HUES6 (cell line): ENCODE results near the gene SUGT1.
"Not testable (repeated sequence)": the region's sequence is repeated elsewhere in the genome, so short reads cannot be mapped to it uniquely, and the experiment has no call there.

Experiments used
- H3K27ac ChIP-seq: 2 replicates; pipeline ENCODE4 v1.7.0; 2013; ENCODE audit warnings: low read depth, mild to moderate bottlenecking, low read length, inconsistent platforms
- H3K27me3 ChIP-seq: 2 replicates; pipeline ENCODE4 v1.6.1; 2013; ENCODE audit warnings: low read length; ENCODE audit not compliant: control insufficient read depth, insufficient read depth
- H3K36me3 ChIP-seq: 2 replicates; pipeline ENCODE4 v1.6.1; 2013; ENCODE audit warnings: low read length; ENCODE audit not compliant: control insufficient read depth, insufficient read depth
- H3K4me1 ChIP-seq: 2 replicates; pipeline ENCODE4 v1.6.1; 2013; ENCODE audit warnings: low read length; ENCODE audit not compliant: control insufficient read depth, insufficient read depth
- H3K4me3 ChIP-seq: 2 replicates; pipeline ENCODE4 v1.5.1; 2013; ENCODE audit warnings: low read depth, low read length
- H3K9ac ChIP-seq: one replicate; pipeline ENCODE4 v1.6.1; 2013; ENCODE audit warnings: mild to moderate bottlenecking, low read length
- H3K9me3 ChIP-seq: 2 replicates; pipeline ENCODE4 v1.6.1; 2013; ENCODE audit warnings: low read depth, low read length; ENCODE audit not compliant: control insufficient read depth, insufficient read depth

The SUGT1 gene

DNA sequence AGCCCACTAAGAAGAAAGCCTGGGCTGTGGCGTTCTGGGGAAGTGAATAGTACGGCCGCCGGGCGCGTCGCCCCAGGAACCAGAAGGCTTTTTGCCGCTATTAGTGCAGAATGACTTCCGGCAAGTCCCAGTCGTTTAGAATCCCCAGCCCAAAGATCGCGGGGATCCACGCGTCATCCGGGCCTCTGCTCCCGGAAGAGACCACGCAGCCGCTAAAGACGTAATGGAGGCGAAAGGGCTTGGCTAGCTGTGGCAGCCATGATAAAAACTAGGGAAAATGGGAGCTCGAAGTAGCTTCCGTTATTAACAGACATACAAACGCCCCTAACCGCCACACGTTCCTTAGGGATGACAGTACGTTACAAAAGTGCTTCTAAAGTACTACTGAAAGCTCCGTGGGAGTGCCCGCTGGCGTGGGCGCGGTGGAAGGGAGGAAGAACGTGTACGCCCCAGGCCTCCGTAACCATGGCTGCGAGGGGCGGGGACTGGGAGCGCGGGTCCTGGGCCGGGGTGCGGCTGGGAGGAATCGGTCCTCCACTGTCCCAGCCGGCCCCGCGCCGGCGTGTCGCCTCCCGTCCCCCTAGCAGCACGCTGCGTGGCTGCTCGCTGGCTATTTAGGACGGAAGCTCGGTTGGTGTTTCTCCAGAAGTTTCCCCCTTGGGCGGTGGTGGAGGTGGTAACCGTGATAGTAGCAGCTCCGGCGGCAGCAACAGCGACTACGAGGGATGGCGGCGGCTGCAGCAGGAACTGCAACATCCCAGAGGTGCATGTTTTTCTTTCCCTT lies at the start of gene SUGT1:
TSS of gene SUGT1 (plus strand) at position 641 of the 784 bp plus-strand sequence. CDS start at position 726, 85 bp downstream.
- Histone ChIP-seq H3K27ac (peak within 1 kb of the TSS; percentile 97), H3K27me3 (no peaks in the 10 kb centered on the region), H3K36me3 (peaks cover 32% of the 10 kb centered on the region), H3K9me3 (no peaks in the 10 kb centered on the region), H3K4me1 (peaks cover 2% of the 10 kb centered on the region; the same call in 1 of the 2 replicates), H3K4me3 (peak within 1 kb of the TSS; percentile 80), H3K9ac (peak within 1 kb of the TSS; percentile 97)

DNA sequence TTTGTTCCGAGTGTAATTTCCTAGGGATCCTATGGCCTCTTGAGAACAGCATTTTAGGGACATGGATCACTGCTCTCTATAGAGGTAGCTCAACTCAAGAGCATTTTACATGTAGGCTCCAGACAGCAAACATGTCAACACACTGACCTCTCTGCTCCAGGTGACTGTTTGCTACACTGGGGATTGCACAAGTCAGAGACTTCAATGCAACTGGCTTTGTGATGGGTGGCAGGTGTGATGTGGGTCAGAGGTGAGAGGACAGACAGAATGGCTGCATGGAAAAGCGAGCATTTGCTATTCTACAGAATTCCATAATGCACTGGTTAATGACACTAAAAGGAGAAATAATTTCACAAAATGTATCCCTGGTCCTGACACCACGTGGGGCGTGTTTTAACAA lies 49.3 kb upstream of the SUGT1 start:
- H3K4me3 ChIP-seq, H3K36me3 ChIP-seq, H3K9me3 ChIP-seq, H3K27me3 ChIP-seq, H3K27ac ChIP-seq, H3K4me1 ChIP-seq, H3K9ac ChIP-seq: not testable (repeated sequence)

- H3K36me3 ChIP-seq, H3K27me3 ChIP-seq, H3K4me1 ChIP-seq, H3K9me3 ChIP-seq, H3K9ac ChIP-seq, H3K4me3 ChIP-seq, H3K27ac ChIP-seq: not testable (repeated sequence)
Measured at GRCh38 chr13:52606126-52606525, 46.5 kb upstream of the SUGT1 start.

- H3K27me3 ChIP-seq, H3K4me3 ChIP-seq, H3K9ac ChIP-seq, H3K4me1 ChIP-seq, H3K9me3 ChIP-seq, H3K36me3 ChIP-seq, H3K27ac ChIP-seq: not testable (repeated sequence)
Measured at GRCh38 chr13:52606795-52607194, 45.8 kb upstream of the SUGT1 start.

DNA sequence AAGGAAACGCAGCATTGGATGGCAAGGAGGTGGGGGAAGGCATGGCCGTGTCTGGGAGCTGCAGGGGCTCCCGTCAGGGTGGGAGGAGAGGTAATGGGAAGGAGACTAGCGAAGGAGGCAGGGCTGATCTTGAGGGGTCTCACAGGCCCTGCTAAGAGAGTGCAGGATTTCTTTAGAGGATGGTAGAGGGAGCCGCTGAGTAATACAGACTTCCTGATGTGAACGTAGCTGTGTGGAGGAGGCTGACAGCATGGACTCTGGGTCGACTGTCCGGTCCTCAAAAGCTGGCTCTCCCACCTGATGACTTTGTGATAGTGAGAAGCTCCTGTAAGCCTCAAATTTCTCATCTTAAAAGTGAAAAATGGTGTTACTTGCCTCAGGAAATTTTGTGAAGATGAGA lies 44.5 kb upstream of the SUGT1 start:
- H3K9me3 ChIP-seq, H3K36me3 ChIP-seq, H3K27me3 ChIP-seq, H3K4me3 ChIP-seq, H3K4me1 ChIP-seq, H3K27ac ChIP-seq, H3K9ac ChIP-seq: not testable (repeated sequence)

DNA sequence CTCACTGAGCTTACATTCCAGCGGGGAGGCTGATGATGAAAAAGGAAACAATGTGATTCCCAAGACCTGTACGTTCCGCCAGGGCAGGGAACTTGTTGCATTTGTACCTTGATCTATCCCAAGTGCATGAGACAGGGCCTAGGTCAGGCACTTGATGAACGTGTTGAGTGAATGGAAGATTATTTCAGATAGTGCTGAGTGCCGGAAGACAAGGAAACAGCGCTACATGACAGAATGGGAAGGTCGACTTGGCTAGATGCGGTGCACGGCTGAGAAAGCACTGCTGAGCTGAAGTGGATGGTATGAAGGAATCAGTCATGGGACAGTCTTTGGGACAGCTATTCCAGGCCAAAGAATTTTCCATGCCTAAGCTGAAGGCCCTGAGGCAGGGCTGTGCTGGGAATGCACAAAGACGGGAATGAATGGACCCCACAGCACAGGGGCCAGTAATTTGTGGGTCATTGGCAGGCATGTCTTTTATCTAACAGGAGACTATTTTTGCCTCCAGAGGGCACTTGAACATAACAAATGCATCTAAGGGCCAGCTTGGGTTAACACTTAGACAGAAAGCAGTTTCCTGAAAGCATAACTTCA lies 43.5 kb upstream of the SUGT1 start:
- not testable (repeated sequence) for H3K4me1 ChIP-seq, H3K27ac ChIP-seq, H3K36me3 ChIP-seq, H3K27me3 ChIP-seq, H3K9me3 ChIP-seq, H3K9ac ChIP-seq, H3K4me3 ChIP-seq

DNA sequence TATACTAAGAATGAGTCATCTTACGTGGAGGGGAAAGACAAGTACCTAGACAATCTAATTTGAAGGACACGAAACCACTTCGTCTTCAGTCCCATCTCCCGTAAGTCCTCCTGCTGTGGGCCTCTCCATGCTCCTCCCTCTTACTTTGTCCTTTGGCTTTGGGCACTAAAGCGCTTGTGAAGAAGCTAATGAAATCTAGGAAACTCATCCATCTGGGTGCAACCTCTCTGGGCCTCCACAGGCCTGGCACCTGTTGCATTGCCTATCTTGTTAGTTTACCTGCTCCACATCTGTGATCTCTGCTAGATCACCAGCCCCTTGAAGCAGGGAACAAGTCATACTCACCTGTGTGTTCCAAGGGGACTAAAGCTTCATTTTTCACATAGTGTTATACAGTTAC lies 42.5 kb upstream of the SUGT1 start:
- H3K27me3 ChIP-seq, H3K9ac ChIP-seq, H3K4me3 ChIP-seq, H3K27ac ChIP-seq, H3K36me3 ChIP-seq, H3K4me1 ChIP-seq, H3K9me3 ChIP-seq: not testable (repeated sequence)

DNA sequence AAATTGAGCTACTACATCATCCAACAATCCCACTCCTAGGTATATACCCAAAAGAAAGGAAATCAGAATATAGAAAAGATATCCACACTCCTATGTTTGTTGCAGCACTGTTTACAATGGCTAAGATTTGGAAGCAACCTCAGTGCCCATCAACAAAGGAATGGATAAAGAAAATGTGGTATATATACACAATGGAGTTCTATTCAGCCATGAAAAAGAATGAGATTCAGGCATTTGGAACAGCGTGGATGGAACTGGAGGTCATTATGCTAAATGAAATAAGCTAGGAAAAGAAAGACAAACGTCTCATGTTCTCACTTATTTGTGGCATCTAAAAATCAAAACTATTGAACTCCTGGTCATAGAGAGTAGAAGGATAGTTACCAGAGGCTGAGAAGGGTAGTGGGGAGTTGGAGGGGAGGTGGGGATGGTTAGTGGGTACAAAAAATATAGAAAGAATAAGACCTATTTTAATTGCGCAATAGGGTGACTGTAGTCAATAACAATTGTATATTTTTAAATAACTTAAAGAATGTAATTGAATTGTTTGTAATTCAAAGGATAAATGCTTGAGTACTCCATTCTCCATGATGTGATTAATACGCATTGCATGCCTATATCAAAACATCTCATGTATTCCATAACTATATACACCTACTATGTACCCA lies 37.4 kb upstream of the SUGT1 start:
- Histone ChIP-seq H3K27me3 (no peaks in the 10 kb centered on the region), H3K27ac (no peak overlapping the region), H3K9me3 (no peaks in the 10 kb centered on the region), H3K36me3 (no peaks in the 10 kb centered on the region), H3K4me1 (no peaks in the 10 kb centered on the region), H3K4me3 (no peak overlapping the region), H3K9ac (no peak overlapping the region)

GRCh38 chr13:52615812-52616211 lies 36.8 kb upstream of the SUGT1 start:
- H3K4me1 ChIP-seq, result no peaks in the 10 kb centered on the region
- no peaks in the 10 kb centered on the region for H3K9me3 ChIP-seq
- H3K27me3 ChIP-seq, result no peaks in the 10 kb centered on the region
- H3K36me3 ChIP-seq, result no peaks in the 10 kb centered on the region
- no peak overlapping the region for H3K4me3 ChIP-seq
- H3K9ac ChIP-seq, result no peak overlapping the region
- no peak overlapping the region for H3K27ac ChIP-seq

DNA sequence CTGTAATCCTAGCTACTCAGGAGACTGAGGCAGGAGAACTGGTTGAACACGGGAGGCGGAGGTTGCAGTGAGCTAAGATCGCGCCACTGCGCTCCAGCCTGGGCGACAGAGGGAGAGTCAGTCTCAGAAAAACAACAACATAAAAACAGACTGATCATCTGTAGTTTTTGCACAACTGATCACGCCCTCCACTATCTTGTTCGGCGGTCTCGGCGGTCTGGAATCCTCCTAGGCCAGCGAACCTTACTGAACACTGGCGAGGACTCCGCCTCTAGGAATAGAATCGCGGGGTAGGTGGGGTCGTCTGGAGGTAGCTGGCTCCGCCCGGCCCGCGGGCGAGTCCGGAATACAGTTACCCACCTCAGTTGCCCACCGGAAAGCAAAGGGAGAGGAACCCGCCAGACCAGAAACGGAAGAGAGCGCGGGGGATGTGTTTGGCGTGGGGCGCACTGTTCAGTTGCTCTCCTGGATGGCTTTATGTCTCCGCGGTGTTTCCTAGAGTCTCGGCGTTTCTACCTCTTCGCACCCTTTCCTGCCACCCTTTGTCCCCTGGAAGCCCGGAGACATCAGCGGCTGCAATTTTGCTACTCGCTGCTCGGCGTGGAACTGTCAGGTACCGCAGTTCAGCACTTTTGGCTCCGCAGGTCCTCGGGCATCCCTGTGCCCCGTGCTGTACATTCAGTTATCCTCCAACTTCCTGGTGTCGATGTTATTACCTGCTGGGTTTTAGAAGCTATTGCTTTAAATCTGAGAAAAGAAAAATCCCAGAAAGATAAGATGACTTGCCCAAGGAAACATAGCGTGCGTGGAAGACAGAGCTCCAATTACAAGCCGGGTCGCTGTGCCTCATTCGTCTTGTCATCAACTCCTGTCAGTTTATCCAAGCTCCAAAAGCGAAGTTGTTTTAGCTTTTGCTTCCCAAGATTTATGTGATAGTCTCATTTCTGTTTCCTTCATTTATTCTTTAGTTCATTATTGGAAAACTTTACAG lies 35.3 kb upstream of the SUGT1 start:
- Histone ChIP-seq H3K27ac (no peak overlapping the region), H3K36me3 (no peaks in the 10 kb centered on the region), H3K27me3 (no peaks in the 10 kb centered on the region), H3K4me3 (peak overlapping the region; percentile 91), H3K9me3 (no peaks in the 10 kb centered on the region), H3K9ac (peak overlapping the region; percentile 74), H3K4me1 (no peaks in the 10 kb centered on the region)
